Ammon's horn (tissue), 1 donor: ENCODE measurements around the gene BRD3OS.

Experiments used
- DNase-seq: peaks from one replicate; pipeline ENCODE4 v3.0.0-alpha.2; 2016; ENCODE audit warnings: low spot score

The BRD3OS gene

GRCh38 chr9:134052491-134052890 lies 27.2 kb downstream of the BRD3OS start:
- DNase-seq, result no peak

GRCh38 chr9:134052941-134053340 lies 27.7 kb downstream of the BRD3OS start:
- DNase-seq, result no peak

GRCh38 chr9:134053401-134053871 lies 28.2 kb downstream of the BRD3OS start:
- DNase-seq, result no peak

DNA sequence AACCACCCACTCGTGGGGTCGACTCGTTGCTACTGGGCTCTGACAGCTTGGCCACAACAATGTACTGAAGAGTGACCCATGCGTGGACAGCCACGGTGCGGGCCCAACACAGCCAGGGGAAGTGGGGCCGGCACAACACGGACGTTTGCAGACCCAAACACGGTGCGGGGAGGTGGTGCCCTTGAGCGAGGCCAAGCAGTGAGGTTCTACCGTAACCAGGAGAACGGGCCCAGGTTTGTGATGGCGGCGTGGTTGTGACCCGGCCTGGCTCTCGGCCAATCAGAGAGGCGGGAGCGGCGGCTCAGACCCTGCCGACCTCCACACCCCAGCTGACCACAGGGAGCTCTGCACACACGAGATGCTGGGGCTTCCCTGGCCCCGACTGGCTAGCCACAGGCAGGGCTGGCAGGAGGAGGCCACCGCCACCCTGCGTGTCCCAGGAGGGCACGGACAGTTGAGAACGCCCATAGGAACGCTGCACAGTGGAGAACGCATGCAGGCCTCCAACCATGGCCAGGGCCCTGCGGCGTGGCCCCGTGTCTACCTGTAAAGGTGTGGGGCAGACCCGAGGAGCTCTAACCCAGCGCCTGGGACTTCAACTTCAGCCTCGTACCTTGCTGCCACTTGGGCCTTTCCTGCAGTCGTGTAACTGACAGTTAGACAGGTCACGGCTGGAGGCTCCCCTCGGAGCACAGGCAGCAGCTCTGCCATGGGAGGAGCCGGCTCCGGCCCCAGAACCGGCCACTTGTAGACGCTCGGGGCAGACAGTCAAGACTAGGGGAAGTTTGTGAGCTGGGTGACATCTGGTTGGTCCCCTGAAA lies 28.9 kb downstream of the BRD3OS start:
- no peak for DNase-seq

GRCh38 chr9:134054891-134055811 lies 29.9 kb downstream of the BRD3OS start:
- no peak for DNase-seq

- peak; percentile 82 for DNase-seq
Observed at GRCh38 chr9:134055981-134056461, 30.7 kb downstream of the BRD3OS start.

- no peak for DNase-seq
Observed at GRCh38 chr9:134056483-134057306, 31.4 kb downstream of the BRD3OS start.

DNA sequence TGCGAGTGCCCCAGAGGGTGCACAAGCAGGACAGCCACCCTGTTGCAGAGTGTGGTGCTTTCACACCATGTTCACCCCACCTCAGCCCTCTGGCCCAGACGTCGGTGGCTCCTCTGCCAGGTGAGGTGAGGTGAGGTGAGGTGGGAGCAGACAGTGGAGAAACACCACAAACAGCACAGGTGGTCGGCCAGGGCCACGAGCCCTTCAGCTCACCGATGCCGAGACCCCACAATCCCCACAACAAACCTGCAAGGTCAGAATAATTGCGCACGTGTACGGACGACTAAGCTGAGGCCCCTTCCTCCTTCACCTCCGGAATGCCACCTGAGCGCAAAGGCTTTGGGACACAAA lies 32.0 kb downstream of the BRD3OS start:
- DNase-seq, result no peak

- no peak for DNase-seq
Observed at GRCh38 chr9:134057751-134058701, 32.7 kb downstream of the BRD3OS start.

GRCh38 chr9:134058716-134059115 lies 33.4 kb downstream of the BRD3OS start:
- DNase-seq, result no peak

- DNase-seq, result no peak
Observed at GRCh38 chr9:134059188-134059641, 33.9 kb downstream of the BRD3OS start.

- peak; percentile 72 for DNase-seq
Observed at GRCh38 chr9:134059661-134060395, 34.5 kb downstream of the BRD3OS start.

DNA sequence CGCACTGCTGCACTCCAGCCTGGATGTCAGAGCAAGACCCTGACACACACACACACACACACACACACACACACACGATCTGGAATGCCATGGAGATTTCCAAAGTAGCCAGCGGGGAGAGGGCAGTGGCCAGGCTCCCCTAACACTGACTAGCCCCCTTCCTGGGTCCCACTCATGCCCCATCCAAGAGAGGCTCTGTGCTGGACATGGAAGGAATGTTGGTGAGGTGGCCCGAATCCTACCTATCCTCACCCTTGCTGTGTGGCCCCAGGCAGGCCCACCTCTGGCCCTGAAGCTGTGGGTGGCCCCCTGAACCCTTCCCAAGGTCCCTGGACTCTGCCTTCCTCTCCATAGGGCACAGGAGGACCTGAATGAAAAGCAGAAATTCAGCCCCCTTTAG lies 35.3 kb downstream of the BRD3OS start:
- DNase-seq, result no peak

GRCh38 chr9:134061019-134061687 lies 35.9 kb downstream of the BRD3OS start:
- no peak for DNase-seq

- DNase-seq, result no peak
Observed at GRCh38 chr9:134061688-134062371, 36.5 kb downstream of the BRD3OS start.

- no peak for DNase-seq
Observed at GRCh38 chr9:134062461-134063087, 37.3 kb downstream of the BRD3OS start.

DNA sequence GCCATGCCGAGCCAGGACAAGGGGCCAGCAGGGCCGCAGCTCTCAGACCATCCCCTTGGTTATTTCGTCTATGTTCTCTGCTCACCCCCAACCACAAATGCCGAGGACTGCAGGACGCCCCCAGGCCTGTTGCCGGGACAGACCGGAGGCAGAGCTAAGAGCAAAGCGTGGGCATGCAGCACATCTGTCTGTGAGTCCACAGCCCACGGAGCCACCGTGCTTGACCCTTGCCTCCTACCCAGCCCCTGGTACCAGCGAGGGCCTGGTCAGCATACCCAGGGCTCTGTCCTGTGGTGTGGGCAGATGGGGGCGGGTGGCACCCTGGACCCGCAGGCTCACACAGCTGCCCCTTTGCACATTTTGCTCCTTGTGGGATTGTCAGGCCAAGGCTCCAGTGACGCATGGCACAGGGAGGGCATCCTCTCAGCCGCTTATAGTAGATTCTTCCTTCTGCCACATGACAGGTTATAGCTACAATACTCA lies 37.8 kb downstream of the BRD3OS start:
- DNase-seq, result no peak
